GM23338 (cell line): ENCODE data around the gene EVL.

Experiments used
- EZH2 ChIP-seq: fragments of 200-600 bp; sonication (generic); IDR thresholded peaks from one replicate; pipeline ENCODE4 v1.8.0; 2017; ENCODE audit warnings: antibody characterized with exemption, mild to moderate bottlenecking, low read depth; ENCODE audit not compliant: unreplicated experiment
- TF ChIP-seq, protein P1 (sequence below), 2 experiments: fragments of 200-600 bp in 1 of 2; sonication (generic) in 1 of 2; conservative IDR thresholded peaks; 2 replicates each; pipeline versions ENCODE4 v1.5.1 to v1.6.1; 2016 to 2017; ENCODE audit warnings: antibody characterized with exemption in 2 of 2, low read depth in 2 of 2, mild to moderate bottlenecking in 2 of 2, moderate library complexity in 1 of 2

DNA sequence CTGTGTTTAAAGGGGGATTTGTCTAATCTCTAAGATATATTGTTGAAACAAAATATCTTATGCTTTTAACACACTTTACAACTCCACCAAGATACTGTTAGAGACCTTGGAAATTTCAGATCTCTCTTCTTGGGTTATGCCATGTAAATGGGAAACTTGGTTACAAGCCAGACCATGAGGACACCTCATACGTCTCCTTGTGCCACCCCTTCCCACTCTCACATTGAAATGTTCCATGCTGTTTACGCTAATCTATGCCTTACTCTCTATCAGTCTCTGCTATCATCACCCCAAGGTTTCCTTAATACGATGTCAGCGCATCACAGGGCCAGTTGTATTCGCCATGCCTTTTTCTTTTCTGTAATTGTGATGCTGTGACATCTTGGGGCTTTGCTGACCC lies 107.6 kb downstream of the EVL start:
- TF ChIP-seq, protein P1, sequence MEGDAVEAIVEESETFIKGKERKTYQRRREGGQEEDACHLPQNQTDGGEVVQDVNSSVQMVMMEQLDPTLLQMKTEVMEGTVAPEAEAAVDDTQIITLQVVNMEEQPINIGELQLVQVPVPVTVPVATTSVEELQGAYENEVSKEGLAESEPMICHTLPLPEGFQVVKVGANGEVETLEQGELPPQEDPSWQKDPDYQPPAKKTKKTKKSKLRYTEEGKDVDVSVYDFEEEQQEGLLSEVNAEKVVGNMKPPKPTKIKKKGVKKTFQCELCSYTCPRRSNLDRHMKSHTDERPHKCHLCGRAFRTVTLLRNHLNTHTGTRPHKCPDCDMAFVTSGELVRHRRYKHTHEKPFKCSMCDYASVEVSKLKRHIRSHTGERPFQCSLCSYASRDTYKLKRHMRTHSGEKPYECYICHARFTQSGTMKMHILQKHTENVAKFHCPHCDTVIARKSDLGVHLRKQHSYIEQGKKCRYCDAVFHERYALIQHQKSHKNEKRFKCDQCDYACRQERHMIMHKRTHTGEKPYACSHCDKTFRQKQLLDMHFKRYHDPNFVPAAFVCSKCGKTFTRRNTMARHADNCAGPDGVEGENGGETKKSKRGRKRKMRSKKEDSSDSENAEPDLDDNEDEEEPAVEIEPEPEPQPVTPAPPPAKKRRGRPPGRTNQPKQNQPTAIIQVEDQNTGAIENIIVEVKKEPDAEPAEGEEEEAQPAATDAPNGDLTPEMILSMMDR (conservative IDR thresholded peaks at IDR 0.05; ENCODE audit: low read depth in 2 of 2) = no peak
- TF ChIP-seq EZH2 = no peak
